Renal cortex interstitium (tissue), 11 donors: ENCODE results near the gene CD46. TPM values are rescaled to one million over a fixed set of nuclear protein-coding genes. Genes with fewer than 3 reads are reported as not detected.

Experiments used
- DNase-seq, 11 donors: peaks; one replicate each; pipeline ENCODE4 v3.0.0-alpha.2; 2013; ENCODE audit warnings: low read depth in 9 of 11, low spot score in 4 of 11; ENCODE audit errors: extremely low read depth in 1 of 11
- polyA plus RNA-seq, 3 donors: library from polyadenylated mRNA; unstranded; fragments of 120-200 nt; gene quantifications; one replicate each; pipeline ENCODE4 v1.2.1, GENCODE V29; 2013; ENCODE audit not compliant: insufficient read length in 3 of 3

CD46 gene
- polyA plus RNA-seq, 3 donors, result 268 to 350 (median 341) TPM

DNA sequence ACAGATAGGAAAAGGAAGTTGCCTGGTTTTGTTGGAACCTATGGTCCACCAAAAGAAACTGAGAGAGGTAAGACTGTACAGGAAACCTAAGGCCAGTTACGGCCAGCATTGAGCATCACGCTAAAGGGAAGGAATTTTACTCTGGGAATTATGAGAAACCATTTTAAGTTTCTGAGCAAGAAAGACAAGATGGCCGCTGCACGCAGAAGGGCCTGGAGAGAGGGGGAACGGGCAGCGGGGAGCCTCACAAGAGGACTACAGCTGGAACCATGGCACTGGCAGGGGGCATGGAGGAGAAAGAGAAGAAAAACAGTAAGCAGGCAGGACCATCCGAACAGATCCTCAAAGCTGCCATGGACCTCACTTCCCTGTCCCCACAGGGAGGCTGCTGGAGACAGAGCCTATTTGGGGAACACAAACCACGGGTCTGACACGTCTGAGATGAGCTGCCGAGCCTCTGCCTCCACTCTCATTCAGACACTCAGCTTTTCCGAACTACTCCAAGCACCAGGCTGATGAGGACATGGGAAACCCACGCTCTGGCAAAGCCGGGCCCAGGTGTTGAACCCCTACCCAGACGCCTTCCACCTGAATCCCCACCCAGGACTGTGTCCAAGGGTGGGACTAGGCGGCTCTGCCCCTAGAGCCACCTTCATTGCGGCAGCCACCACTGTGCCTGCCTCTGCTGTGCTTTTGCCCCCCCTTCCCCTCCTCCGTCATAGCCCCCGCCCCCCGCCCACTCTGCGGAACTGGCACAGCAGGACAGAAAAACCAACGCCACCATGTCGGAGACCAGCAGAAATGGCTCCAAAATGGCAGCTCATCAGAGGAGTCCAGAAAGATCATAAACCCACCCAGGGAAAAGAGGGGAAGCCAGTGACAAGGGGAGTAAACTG is 69.0 kb downstream of the CD46 start:
- DNase-seq, result no peak

DNA sequence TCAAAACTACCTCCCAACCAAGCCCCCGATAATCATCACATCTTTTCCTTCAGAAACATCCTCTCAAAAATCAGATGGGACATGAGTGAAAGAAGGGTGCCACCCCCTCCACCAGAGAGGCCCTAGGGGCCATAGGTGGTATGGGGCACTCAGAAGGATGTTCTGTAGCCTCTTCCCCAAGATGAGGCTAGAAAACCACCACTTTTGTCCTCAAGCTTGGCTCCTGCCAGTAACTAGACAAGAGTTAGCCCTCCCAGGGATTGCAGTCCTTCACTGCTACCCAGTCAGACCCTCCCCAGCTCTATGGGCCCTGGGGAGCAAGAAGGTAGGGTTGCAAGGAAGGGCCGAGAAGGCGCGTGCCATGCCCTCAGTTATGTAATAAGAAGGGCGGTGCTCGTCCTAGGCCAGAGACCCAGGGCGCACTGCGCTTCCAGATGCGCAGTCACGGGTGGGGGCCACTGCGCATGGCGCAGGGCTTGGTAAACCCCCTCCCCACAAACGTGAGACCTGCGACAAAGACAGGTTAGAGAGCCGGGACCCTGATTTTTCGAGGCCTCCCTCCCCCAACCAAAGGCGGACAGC is 69.7 kb downstream of the CD46 start:
- DNase-seq, result no peak

DNA sequence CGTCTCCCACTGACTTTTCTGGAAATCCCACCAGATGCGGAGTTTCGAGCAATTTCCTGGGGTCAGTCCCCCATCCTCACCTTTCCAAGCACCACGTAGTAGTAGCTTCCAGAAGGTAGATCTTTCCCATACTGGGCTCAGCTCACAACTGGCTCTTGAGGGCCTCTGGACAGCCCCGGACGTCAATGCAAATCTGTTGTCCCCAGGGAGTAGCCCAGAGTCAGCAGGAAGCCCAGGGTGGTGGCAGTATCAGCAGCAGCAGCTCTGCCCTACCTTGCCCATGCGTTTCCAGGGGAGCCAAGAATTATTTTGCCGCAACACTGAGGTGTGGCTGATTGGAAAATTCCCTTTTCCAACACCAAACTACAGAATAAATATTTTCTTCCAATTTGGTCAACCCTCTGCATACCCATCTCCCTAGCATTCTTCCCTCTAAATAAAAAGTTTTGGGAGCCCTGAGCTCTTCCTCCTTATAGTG is 70.3 kb downstream of the CD46 start:
- no peak for DNase-seq

- peak in 2 of 11 donors; percentile 34 to 37 for DNase-seq
Measured at GRCh38 chr1:207822602-207823451, 71.0 kb downstream of the CD46 start.

DNA sequence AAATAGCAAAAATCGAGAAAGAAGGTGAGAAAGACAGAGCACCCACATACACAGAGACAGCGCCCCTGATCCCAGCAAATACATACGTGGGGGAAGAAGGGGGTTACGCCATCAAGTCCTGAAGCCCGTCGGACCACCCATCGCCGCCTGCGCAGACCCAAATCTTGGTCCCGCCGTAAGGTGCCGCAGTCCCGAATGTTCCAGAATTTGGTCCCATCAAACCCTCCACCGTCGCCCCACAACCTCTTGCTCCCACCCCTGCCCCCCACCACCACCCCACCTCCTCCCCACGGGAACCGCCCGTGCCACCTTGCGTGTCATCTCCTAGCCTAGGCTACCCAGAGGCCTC is 71.7 kb downstream of the CD46 start:
- no peak for DNase-seq

- peak; percentile 62 to 88 (median 80) for DNase-seq
Measured at GRCh38 chr1:207823880-207824566, 72.2 kb downstream of the CD46 start.

DNA sequence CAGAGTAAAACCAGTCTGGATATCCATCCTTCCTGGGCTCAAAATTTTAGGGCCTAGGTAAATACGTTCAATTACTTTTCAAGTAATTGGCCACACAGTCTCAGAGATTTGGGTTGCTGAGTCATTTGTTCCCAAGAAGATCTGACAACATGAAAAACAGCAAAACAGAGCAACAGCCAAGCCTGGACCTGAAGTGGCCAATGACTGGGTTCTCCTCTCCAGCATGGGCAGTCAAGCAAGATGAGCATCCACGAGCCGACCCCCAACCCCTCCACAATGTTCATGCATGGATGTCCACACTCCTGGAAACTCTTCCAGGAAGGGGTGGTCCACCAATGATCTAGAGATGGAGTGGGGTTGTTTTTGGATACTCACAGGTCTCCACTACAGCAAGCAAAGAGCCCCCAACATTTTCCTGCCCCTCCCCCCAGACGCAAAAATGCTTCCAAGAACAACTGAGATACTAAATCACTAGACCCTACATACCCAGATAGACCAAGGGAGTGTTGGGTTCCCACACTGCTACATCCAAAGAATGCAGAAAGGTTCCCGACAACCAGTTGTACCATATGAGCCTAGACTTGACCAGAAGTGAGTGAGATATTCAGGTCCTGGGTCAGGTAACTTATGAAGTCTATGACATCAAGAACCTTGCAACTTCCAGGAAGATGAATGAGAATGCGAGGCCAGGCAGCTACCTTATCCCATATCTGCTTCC is 73.0 kb downstream of the CD46 start:
- DNase-seq, result no peak

DNA sequence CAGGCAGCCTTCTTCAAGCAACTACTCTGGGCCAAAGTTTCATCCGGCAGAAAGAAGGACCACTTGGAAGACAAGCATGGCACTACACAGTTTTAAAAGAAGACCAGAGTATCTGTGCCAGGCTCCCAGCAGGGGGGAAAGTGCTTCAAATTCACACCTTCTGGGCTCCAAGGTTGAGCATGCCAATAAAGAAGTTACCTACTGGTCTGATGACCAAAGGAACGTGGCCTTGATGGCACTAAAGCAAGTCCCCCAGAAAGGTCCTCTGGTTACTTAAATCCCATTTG is 73.5 kb downstream of the CD46 start:
- no peak for DNase-seq

GRCh38 chr1:207825719-207826556 is 74.1 kb downstream of the CD46 start:
- no peak for DNase-seq

- DNase-seq, result no peak
Measured at GRCh38 chr1:207826557-207827487, 75.0 kb downstream of the CD46 start.

DNA sequence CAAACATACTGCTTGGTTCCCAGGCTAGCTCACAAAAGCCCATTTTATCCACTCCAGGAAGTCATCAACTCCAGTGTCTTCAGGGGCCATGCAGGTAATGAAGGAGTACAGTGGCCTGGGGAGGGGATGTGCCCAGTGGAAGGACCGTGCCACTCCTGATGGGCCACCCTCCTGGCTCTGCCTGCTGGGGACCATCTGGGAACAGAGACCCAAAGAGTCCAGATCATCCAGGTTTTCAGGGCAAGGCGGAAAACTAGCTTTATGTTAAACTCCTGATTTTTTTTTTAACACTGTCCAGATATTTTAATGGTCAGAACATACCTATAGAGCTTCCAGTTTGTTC is 75.6 kb downstream of the CD46 start:
- DNase-seq, result no peak

DNA sequence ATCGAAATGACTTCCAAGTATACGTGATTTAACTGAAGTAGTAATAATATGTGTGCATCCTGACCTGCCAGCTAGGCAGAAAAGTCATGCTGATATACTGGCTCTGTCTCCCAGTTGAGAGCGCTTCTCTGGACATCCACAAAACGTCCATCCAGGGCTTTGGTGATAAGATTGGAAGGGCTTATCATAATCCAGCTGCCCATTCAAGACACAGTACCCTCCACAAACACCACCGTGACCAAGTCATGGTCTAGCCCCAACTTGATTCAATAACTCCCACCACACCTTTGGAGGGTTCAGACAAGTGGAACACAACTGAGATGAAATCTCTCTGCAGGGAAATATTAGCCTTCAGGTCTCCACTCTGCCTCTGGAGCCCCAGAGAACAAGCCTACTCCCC is 76.2 kb downstream of the CD46 start:
- DNase-seq, result no peak

DNA sequence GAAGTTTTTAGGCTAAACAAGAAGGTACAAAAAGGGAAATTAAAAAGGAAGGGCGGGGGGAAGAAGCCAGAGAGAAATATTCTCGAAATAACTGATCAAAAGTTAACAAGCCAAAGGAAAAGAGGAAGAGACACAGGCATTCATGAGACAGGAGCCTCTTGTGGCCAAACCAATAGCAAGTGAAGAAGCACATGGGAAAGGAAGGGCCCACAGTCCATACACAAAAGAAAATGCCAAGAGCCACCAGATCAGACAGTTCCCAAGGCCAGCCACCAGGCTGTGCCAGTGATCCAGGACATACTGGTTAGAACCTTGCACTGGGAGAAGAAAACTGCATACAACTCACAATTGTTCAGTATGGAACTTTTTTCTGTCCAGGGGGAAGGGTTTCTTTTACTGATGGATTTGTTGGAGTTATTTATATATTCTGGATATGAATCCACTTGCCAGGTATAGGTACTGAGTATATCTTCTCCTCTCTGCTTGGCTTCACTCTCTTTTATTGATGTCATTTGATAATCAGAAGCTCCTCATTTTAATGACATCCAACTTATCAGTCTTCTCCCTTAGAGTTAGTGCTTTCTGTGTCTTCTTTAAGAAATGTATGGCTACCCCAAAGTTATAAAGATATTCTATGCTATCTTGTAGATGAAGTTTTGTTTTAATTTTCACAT is 76.8 kb downstream of the CD46 start:
- peak in 7 of 11 donors; percentile 38 to 70 (median 55) for DNase-seq

- DNase-seq, result no peak
Measured at GRCh38 chr1:207829576-207829975, 77.7 kb downstream of the CD46 start.

- DNase-seq, result no peak
Measured at GRCh38 chr1:207830788-207831187, 78.9 kb downstream of the CD46 start.

DNA sequence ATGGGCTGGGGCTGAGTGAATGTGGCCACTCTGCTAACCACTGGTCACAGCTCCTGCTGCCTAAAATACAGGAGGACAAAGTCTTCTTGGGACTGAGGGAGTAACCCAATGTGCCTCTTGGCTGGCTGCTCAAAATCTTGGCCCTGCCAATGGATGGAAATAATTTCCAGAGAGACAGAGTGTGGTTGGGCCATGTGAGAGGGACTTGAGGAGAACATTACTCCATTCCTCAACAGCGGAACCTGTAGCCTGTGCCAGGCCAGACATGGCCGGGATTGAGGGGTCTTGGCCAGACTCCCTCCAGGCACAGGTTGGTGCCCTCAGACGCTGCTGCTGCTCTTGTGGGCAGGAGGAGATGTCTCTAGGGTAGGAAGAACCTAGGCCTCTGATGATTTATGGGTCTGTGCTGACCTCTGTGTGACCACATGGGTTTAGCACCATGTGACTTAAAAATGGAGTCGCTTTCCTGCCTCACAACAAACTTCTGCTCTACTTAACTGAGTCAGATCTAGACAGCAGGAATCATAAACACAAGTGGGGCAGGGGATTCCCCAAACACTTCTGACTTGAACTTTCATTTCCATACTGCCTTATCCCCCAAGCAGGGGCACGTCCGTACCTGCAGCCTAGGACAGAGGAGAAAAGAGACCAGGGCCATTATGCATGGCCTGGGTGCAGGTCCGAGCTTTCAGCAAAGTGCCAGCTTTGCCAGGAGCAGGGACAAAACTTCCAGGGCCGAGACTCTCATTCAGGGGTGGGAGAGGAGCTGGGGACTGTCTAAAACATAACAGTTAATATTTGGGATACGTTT is 79.9 kb downstream of the CD46 start:
- no peak for DNase-seq
